Measurements from ENCODE around the gene ATG12. TPM values are rescaled to one million over a fixed set of nuclear protein-coding genes. Genes with fewer than 3 reads are reported as not detected.

Gene ATG12
- total and polyA plus RNA-seq, 2 of the 13 experiments (the other 11 are each of a cell fraction or from before 2014, with no cell fraction given) = 46.4 to 58.1 TPM

DNA sequence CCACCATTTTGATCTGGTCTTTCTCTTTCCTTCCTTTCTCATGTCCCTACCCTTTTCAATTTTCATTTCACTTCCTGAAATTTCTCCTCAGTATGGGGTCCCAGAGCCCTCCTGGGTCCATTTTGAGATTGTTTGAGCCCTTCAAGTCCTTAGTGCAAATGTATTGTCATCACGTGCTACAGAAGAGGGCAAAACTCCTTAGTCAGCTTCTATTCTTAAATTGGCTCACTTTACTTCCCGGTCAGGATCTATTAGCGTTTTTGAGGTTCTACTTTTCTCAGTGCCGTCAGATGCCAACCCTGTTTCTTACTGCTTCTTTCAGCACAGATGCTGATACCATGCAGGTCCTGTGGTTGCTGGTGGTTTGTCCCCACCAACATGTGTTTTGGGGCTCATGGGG, 5.9 kb downstream of the ATG12 start:
- no peak for DNase-seq (ENCODE audit: low spot score)
- peaks cover 38% of the 10 kb centered on the region for H3K4me1 ChIP-seq (ENCODE audit: insufficient read depth, low read length)
- CTCF ChIA-PET (ENCODE audit: low intra/inter-chr PET ratio, low total read pairs) = no interaction called here
- H3K36me3 ChIP-seq (replicated peaks in 1 of 2; ENCODE audit: control insufficient read depth in 1 of 2, insufficient read depth in 2 of 2, low read length in 2 of 2) = peaks cover 2 to 39% of the 10 kb centered on the region in 2 experiments; a peak in 4 of 5 replicates
- POLR2A ChIA-PET = no interaction called here
- no peak overlapping the region for H2AFZ ChIP-seq (ENCODE audit: low read length)
- TF ChIP-seq ZNF512 (CRISPR knock-in tag; IDR thresholded peaks at IDR 0.05) (no peak), ETS1 (CRISPR knock-in tag; IDR thresholded peaks at IDR 0.05) (no peak), MAFK (conservative IDR thresholded peaks at IDR 0.05 in 1 of 2, IDR thresholded peaks at IDR 0.05 in 1 of 2; ENCODE audit: low read length in 2 of 2) (peak; percentile 48 to 56; a peak in 2 of 4 replicates), MAFF (IDR thresholded peaks at IDR 0.05; ENCODE audit: low read depth, low read length) (0 out of 2 replicates have a peak, but pooled peaks have one; percentile 14)
- TF ChIP-seq, protein P1, sequence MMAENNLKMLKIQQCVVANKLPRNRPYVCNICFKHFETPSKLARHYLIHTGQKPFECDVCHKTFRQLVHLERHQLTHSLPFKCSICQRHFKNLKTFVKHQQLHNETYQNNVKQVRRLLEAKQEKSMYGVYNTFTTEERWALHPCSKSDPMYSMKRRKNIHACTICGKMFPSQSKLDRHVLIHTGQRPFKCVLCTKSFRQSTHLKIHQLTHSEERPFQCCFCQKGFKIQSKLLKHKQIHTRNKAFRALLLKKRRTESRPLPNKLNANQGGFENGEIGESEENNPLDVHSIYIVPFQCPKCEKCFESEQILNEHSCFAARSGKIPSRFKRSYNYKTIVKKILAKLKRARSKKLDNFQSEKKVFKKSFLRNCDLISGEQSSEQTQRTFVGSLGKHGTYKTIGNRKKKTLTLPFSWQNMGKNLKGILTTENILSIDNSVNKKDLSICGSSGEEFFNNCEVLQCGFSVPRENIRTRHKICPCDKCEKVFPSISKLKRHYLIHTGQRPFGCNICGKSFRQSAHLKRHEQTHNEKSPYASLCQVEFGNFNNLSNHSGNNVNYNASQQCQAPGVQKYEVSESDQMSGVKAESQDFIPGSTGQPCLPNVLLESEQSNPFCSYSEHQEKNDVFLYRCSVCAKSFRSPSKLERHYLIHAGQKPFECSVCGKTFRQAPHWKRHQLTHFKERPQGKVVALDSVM (CRISPR knock-in tag; IDR thresholded peaks at IDR 0.05) = no peak
- H3K9me3 ChIP-seq (ENCODE audit: low read length) = no peaks in the 10 kb centered on the region
- H3K27ac ChIP-seq (ENCODE audit: extremely low read length, insufficient read depth, low read length) = no peak overlapping the region
- no peak for ATAC-seq
- in situ Hi-C loops (cut with HindIII; ENCODE audit: extremely low pct_ligation_motif_present, low pct_unique_long_range_greater_than_20kb) (loop anchor here (10.0 to 25.0 kb wide), 2 partner anchors 227 to 291 kb away; partner anchors contain the start of gene FEM1C), intact Hi-C loops (cut with micrococcal nuclease; ENCODE audit: unreplicated experiment) (loop anchor here (10.0 kb wide), 1 partner anchor 541 kb away; the partner anchor contains the start of gene CCDC112)
- H3K4me2 ChIP-seq (ENCODE audit: low read depth, low read length) = no peak overlapping the region
- H3K4me3 ChIP-seq (replicated peaks in 1 of 3; ENCODE audit: insufficient read depth in 1 of 3, low read depth in 2 of 3, low read length in 3 of 3) = no peak overlapping the region
- peaks cover 16% of the 10 kb centered on the region for H4K20me1 ChIP-seq (ENCODE audit: insufficient read depth, low read length)
- no peak for FAIRE-seq
- no peak overlapping the region for H3K9ac ChIP-seq (ENCODE audit: insufficient read depth, low read depth, low read length)
- H3K79me2 ChIP-seq (ENCODE audit: insufficient read depth, low read length) = peaks cover 29% of the 10 kb centered on the region
- no peaks in the 10 kb centered on the region for H3K27me3 ChIP-seq (ENCODE audit: control insufficient read depth in 1 of 2, insufficient read depth in 2 of 2, low read length in 2 of 2)
- no TSS peak for BruUV-seq (replicated peaks)
- 99% methylated on average over 4 of the region's 4 CpGs for WGBS (ENCODE audit: low lambda C conversion rate)

Data from HepG2 (cell line).